ENCODE measurements around the gene NFIA.

Gene NFIA

DNA sequence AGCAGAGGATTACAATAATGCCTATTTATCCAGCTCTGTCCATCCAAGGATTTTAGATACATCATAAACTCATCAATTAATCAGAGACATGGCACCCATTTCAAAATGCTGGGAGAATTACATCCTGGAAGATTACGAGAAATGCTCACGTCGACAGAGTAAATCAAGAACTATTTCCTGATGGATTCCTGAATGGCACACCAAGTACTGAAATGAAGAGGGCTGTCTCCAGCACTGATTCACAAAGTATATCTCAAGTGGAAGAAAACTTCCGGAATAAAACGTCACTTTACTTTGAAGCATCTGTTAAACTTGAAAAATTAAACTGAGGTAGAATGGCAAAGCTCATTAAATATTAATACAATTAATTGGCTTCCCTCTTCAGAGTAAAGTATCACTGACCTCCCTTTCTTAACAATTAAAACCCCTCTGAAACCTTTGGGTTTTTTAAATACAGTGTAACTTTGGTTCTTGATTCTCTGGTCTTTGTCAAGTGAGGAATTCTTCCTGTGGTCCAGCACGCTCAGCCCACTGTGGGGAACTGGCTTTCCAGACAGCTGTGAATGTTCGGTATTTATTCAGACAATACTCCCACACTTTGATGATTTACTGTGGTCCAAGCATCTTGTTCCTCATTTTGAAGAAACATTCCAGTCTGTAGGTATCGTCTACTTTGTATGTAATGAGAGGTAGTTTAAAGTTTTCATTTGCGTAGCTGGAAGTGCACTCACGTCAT is 288.0 kb downstream of the NFIA start:
- H4K20me1 ChIP-seq (ENCODE audit: insufficient read depth, low read length, poor library complexity, severe bottlenecking) = no peaks in the 10 kb centered on the region
- TF ChIP-seq, protein P1, sequence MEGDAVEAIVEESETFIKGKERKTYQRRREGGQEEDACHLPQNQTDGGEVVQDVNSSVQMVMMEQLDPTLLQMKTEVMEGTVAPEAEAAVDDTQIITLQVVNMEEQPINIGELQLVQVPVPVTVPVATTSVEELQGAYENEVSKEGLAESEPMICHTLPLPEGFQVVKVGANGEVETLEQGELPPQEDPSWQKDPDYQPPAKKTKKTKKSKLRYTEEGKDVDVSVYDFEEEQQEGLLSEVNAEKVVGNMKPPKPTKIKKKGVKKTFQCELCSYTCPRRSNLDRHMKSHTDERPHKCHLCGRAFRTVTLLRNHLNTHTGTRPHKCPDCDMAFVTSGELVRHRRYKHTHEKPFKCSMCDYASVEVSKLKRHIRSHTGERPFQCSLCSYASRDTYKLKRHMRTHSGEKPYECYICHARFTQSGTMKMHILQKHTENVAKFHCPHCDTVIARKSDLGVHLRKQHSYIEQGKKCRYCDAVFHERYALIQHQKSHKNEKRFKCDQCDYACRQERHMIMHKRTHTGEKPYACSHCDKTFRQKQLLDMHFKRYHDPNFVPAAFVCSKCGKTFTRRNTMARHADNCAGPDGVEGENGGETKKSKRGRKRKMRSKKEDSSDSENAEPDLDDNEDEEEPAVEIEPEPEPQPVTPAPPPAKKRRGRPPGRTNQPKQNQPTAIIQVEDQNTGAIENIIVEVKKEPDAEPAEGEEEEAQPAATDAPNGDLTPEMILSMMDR (conservative IDR thresholded peaks at IDR 0.05; ENCODE audit: low read length) = no peak
- TF ChIP-seq EZH2phosphoT487 (IDR thresholded peaks at IDR 0.05; ENCODE audit: borderline replicate concordance) = no peak
- no peak overlapping the region for H2AFZ ChIP-seq (ENCODE audit: low read length)
- no peaks in the 10 kb centered on the region for H3K36me3 ChIP-seq (ENCODE audit: insufficient read depth, low read length)
- H3K4me2 ChIP-seq (ENCODE audit: low read depth, low read length, poor library complexity, severe bottlenecking) = no peak overlapping the region
- no peak overlapping the region for H3K4me3 ChIP-seq (ENCODE audit: low read length, poor library complexity, severe bottlenecking)
- H3K79me2 ChIP-seq (ENCODE audit: insufficient read depth, low read length) = no peaks in the 10 kb centered on the region
- no peaks in the 10 kb centered on the region for H3K27me3 ChIP-seq (ENCODE audit: insufficient read depth, low read length, poor library complexity, severe bottlenecking)
- no peaks in the 10 kb centered on the region for H3K9me3 ChIP-seq (ENCODE audit: insufficient read depth, low read depth, low read length)
- H3K9me2 ChIP-seq (replicated peaks; ENCODE audit: low read depth, low read length) = no peaks in the 10 kb centered on the region
- H3F3A ChIP-seq (ENCODE audit: low read depth) = 0 out of 2 replicates have a peak, but pooled peaks cover 7% of the 10 kb centered on the region
- H3K4me1 ChIP-seq (ENCODE audit: insufficient read depth, low read length, poor library complexity, severe bottlenecking) = peaks cover 20% of the 10 kb centered on the region
- H3K9ac ChIP-seq (ENCODE audit: low read depth, low read length, poor library complexity, severe bottlenecking) = no peak overlapping the region

DNA sequence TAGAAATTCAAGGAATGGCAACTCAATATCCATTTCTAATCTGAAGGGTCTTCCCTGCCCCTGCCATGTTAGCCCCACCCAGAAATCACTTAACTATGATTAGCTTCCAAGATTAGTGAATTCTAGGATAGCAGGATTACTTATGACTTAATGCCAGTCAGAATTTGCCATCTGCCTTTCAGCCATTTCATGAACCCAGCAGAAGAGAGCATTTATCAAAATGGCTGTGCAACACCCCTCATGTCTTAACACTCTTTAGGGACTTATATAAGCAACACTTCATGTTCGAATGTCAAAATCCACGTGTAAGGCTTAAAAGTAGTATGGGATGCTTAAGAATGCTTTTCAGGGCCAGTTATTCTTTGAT is 288.5 kb downstream of the NFIA start:
- no peaks in the 10 kb centered on the region for H4K20me1 ChIP-seq (ENCODE audit: insufficient read depth, low read length, poor library complexity, severe bottlenecking)

DNA sequence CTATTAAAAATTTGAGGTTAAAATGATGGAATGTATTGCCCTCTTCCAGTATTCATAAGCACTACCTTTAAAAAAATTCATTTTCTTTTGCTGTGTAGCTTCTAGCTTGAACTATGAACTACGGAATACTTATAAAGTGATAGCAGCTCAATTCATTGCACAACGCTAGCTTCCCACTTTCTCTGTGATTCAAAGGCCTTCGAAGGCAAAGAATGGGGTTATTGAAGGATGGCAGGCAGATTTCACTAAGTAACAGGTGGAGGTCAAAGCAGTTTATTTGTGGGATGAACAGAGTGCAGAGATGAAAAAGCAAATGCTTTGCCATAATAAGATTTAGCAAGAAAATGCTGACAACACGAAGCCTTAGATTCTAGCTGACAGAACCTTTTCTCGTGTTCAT is 290.6 kb downstream of the NFIA start:
- no peak overlapping the region for H3K9ac ChIP-seq (ENCODE audit: low read depth, low read length, poor library complexity, severe bottlenecking)
- TF ChIP-seq, protein P1 (conservative IDR thresholded peaks at IDR 0.05; ENCODE audit: low read length) = no peak
- TF ChIP-seq EZH2phosphoT487 (IDR thresholded peaks at IDR 0.05; ENCODE audit: borderline replicate concordance) = no peak

More for the DNA sequence above, 288.5 kb downstream of the NFIA start:
- peaks cover 20% of the 10 kb centered on the region for H3K4me1 ChIP-seq (ENCODE audit: insufficient read depth, low read length, poor library complexity, severe bottlenecking)
- no peak overlapping the region for H3K4me3 ChIP-seq (ENCODE audit: low read length, poor library complexity, severe bottlenecking)
- no peak overlapping the region for H3K9ac ChIP-seq (ENCODE audit: low read depth, low read length, poor library complexity, severe bottlenecking)
- no peaks in the 10 kb centered on the region for H3K9me3 ChIP-seq (ENCODE audit: insufficient read depth, low read depth, low read length)
- no peak for TF ChIP-seq EZH2phosphoT487 (IDR thresholded peaks at IDR 0.05; ENCODE audit: borderline replicate concordance)
- TF ChIP-seq, protein P1 (conservative IDR thresholded peaks at IDR 0.05; ENCODE audit: low read length) = no peak
- H3K9me2 ChIP-seq (replicated peaks; ENCODE audit: low read depth, low read length) = no peaks in the 10 kb centered on the region
- no peaks in the 10 kb centered on the region for H3K27me3 ChIP-seq (ENCODE audit: insufficient read depth, low read length, poor library complexity, severe bottlenecking)
- H2AFZ ChIP-seq (ENCODE audit: low read length) = no peak overlapping the region
- H3K4me2 ChIP-seq (ENCODE audit: low read depth, low read length, poor library complexity, severe bottlenecking) = no peak overlapping the region
- no peaks in the 10 kb centered on the region for H3K79me2 ChIP-seq (ENCODE audit: insufficient read depth, low read length)
- 0 out of 2 replicates have a peak, but pooled peaks cover 7% of the 10 kb centered on the region for H3F3A ChIP-seq (ENCODE audit: low read depth)
- no peaks in the 10 kb centered on the region for H3K36me3 ChIP-seq (ENCODE audit: insufficient read depth, low read length)

More for the DNA sequence above, 290.6 kb downstream of the NFIA start:
- Histone ChIP-seq H3K4me1 (ENCODE audit: insufficient read depth, low read length, poor library complexity, severe bottlenecking) (peaks cover 12% of the 10 kb centered on the region), H3K9me2 (replicated peaks; ENCODE audit: low read depth, low read length) (no peaks in the 10 kb centered on the region), H3K79me2 (ENCODE audit: insufficient read depth, low read length) (no peaks in the 10 kb centered on the region), H4K20me1 (ENCODE audit: insufficient read depth, low read length, poor library complexity, severe bottlenecking) (no peaks in the 10 kb centered on the region), H3K9me3 (ENCODE audit: insufficient read depth, low read depth, low read length) (no peaks in the 10 kb centered on the region), H3F3A (ENCODE audit: low read depth) (0 out of 2 replicates have a peak, but pooled peaks cover 7% of the 10 kb centered on the region), H3K36me3 (ENCODE audit: insufficient read depth, low read length) (no peaks in the 10 kb centered on the region), H3K4me2 (ENCODE audit: low read depth, low read length, poor library complexity, severe bottlenecking) (no peak overlapping the region), H3K4me3 (ENCODE audit: low read length, poor library complexity, severe bottlenecking) (no peak overlapping the region), H3K27me3 (ENCODE audit: insufficient read depth, low read length, poor library complexity, severe bottlenecking) (no peaks in the 10 kb centered on the region), H2AFZ (ENCODE audit: low read length) (no peak overlapping the region)

Data from Loucy (cell line).